Measurements from ENCODE around the gene CYB561D2. TPM values are rescaled to one million over a fixed set of nuclear protein-coding genes. Genes with fewer than 3 reads are reported as not detected.

The CYB561D2 gene
- total and polyA plus RNA-seq, 4 donors = 18.2 to 50.8 (median 27.7) TPM

- H3K4me3 ChIP-seq = peak overlapping the region; percentile 89
- ATAC-seq (ENCODE audit: insufficient read depth, low FRiP score) (peak; percentile 58), DNase-seq (peak; percentile 88 to 92 (median 89))
- no peaks in the 10 kb centered on the region for H3K27me3 ChIP-seq (ENCODE audit: control insufficient read depth in 3 of 3, insufficient read depth in 3 of 3, low read length in 2 of 3)
- TF ChIP-seq CTCF (IDR thresholded peaks at IDR 0.05; ENCODE audit: control extremely low read depth, extremely low read depth) = no peak
- WGBS, 2 donors = 0 to 1% methylated on average over 33 to 45 of the region's 45 CpGs
- no peaks in the 10 kb centered on the region for H3K9me3 ChIP-seq (ENCODE audit: control insufficient read depth in 4 of 4, insufficient read depth in 3 of 4, low read length in 3 of 4)
- H3K27ac ChIP-seq (ENCODE audit: low read depth in 1 of 2, low read length in 1 of 2) = peak overlapping the region; percentile 89 to 94
- peaks cover 0 to 52% (median 13%) of the 10 kb centered on the region in 5 donors for H3K4me1 ChIP-seq (ENCODE audit: control insufficient read depth in 5 of 5, insufficient read depth in 5 of 5, low read length in 5 of 5)
- peak overlapping the region; percentile 59 to 90 for H3K9ac ChIP-seq (ENCODE audit: insufficient read depth in 1 of 2, low read length in 2 of 2)
- peaks cover 0 to 26% (median 16%) of the 10 kb centered on the region in 4 donors for H3K36me3 ChIP-seq (ENCODE audit: control insufficient read depth in 4 of 4, insufficient read depth in 4 of 4, low read length in 4 of 4)
Observed at GRCh38 chr3:50320853-50321335, 29.8 kb upstream of the CYB561D2 start.

- Histone ChIP-seq H3K36me3 (ENCODE audit: control insufficient read depth in 4 of 4, insufficient read depth in 4 of 4, low read length in 4 of 4) (peaks cover 0 to 29% (median 13%) of the 10 kb centered on the region in 4 donors), H3K4me1 (ENCODE audit: control insufficient read depth in 5 of 5, insufficient read depth in 5 of 5, low read length in 5 of 5) (peaks cover 0 to 52% (median 13%) of the 10 kb centered on the region in 5 donors), H3K9me3 (ENCODE audit: control insufficient read depth in 4 of 4, insufficient read depth in 3 of 4, low read length in 3 of 4) (no peaks in the 10 kb centered on the region), H3K9ac (ENCODE audit: insufficient read depth in 1 of 2, low read length in 2 of 2) (peak overlapping the region; percentile 51 to 81), H3K4me3 (peak overlapping the region; percentile 89), H3K27ac (ENCODE audit: low read depth in 1 of 2, low read length in 1 of 2) (peak overlapping the region; percentile 89 to 94), H3K27me3 (ENCODE audit: control insufficient read depth in 3 of 3, insufficient read depth in 3 of 3, low read length in 2 of 3) (no peaks in the 10 kb centered on the region)
- TF ChIP-seq CTCF (IDR thresholded peaks at IDR 0.05; ENCODE audit: control extremely low read depth, extremely low read depth) = no peak
- ATAC-seq (ENCODE audit: insufficient read depth, low FRiP score) = peak; percentile 71
- WGBS, 2 donors = 0 to 1% methylated on average over 55 to 59 of the region's 59 CpGs
- DNase-seq = peak; percentile 94 to 95 (median 94)
Observed at GRCh38 chr3:50321336-50322114, 29.1 kb upstream of the CYB561D2 start.

GRCh38 chr3:50322115-50322385 lies 28.6 kb upstream of the CYB561D2 start:
- no peak for TF ChIP-seq CTCF (IDR thresholded peaks at IDR 0.05; ENCODE audit: control extremely low read depth, extremely low read depth)
- Histone ChIP-seq H3K27me3 (ENCODE audit: control insufficient read depth in 3 of 3, insufficient read depth in 3 of 3, low read length in 2 of 3) (no peaks in the 10 kb centered on the region), H3K9ac (ENCODE audit: insufficient read depth in 1 of 2, low read length in 2 of 2) (no peak overlapping the region), H3K4me3 (peak overlapping the region; percentile 61), H3K36me3 (ENCODE audit: control insufficient read depth in 4 of 4, insufficient read depth in 4 of 4, low read length in 4 of 4) (peaks cover 0 to 29% (median 15%) of the 10 kb centered on the region in 4 donors), H3K4me1 (ENCODE audit: control insufficient read depth in 5 of 5, insufficient read depth in 5 of 5, low read length in 5 of 5) (peaks cover 0 to 53% (median 15%) of the 10 kb centered on the region in 5 donors), H3K27ac (ENCODE audit: low read depth in 1 of 2, low read length in 1 of 2) (peak overlapping the region; percentile 78 to 94), H3K9me3 (ENCODE audit: control insufficient read depth in 4 of 4, insufficient read depth in 3 of 4, low read length in 3 of 4) (no peaks in the 10 kb centered on the region)
- DNase-seq (no peak), ATAC-seq (ENCODE audit: insufficient read depth, low FRiP score) (no peak)
- WGBS, 2 donors = 17 to 27% methylated on average over 14 of the region's 14 CpGs

Measured in lung (tissue), 12 donors.